ENCODE data around the gene C11orf68. TPM values are rescaled to one million over a fixed set of nuclear protein-coding genes. Genes with fewer than 3 reads are reported as not detected.

Gene C11orf68
- total RNA-seq, 2 experiments from 2014 or later: 15.2 to 18.2 TPM

GRCh38 chr11:65886826-65887722 lies 31.8 kb downstream of the C11orf68 start:
- CTCF ChIA-PET: interaction anchor here (0.6 to 12.8 kb wide), 15 partner anchors 9 to 175 kb away, joined by 3 to 163 read pairs (median 5); partner anchors contain the start of genes C11orf68, CFL1, CTSW and FOSL1
- POLR2A ChIA-PET: interaction anchor here (0.9 kb wide), 1 partner anchor 13 kb away, joined by 4 read pairs; the partner anchor contains the start of gene FOSL1

GRCh38 chr11:65885808-65886536 lies 32.9 kb downstream of the C11orf68 start:
- ChIA-PET CTCF (interaction anchor here (0.6 to 12.8 kb wide), 21 partner anchors 8 to 346 kb away, joined by 3 to 163 read pairs (median 10); partner anchors contain the start of genes CFL1, CTSW, FOSL1 and KAT5), POLR2A (interaction anchor here (0.9 to 2.7 kb wide), 2 partner anchors 12 to 16 kb away, joined by 13 to 25 read pairs; no protein-coding TSS in a partner anchor)

- POLR2A ChIA-PET: interaction anchor here (0.5 to 2.7 kb wide), 6 partner anchors 13 to 36 kb away, joined by 3 to 25 read pairs (median 8); no protein-coding TSS in a partner anchor
- CTCF ChIA-PET: interaction anchor here (0.6 to 12.8 kb wide), 31 partner anchors 8 to 345 kb away, joined by 3 to 163 read pairs (median 6); partner anchors contain the start of genes CFL1, CTSW, FOSL1 and KAT5
Measured at GRCh38 chr11:65885231-65885630, 33.6 kb downstream of the C11orf68 start.

- ChIA-PET POLR2A (interaction anchor here (0.5 to 2.7 kb wide), 6 partner anchors 14 to 37 kb away, joined by 3 to 25 read pairs (median 8); no protein-coding TSS in a partner anchor), CTCF (interaction anchor here (0.7 to 12.8 kb wide), 37 partner anchors 7 to 345 kb away, joined by 3 to 163 read pairs (median 5); partner anchors contain the start of genes CFL1, CTSW, FOSL1 and KAT5)
Measured at GRCh38 chr11:65884716-65885092, 34.2 kb downstream of the C11orf68 start.

- ChIA-PET CTCF (interaction anchor here (0.7 to 12.8 kb wide), 34 partner anchors 6 to 266 kb away, joined by 3 to 163 read pairs (median 6); partner anchors contain the start of genes CFL1, CTSW, FOSL1 and KAT5), POLR2A (interaction anchor here (1.0 to 2.7 kb wide), 5 partner anchors 14 to 34 kb away, joined by 3 to 25 read pairs (median 7); no protein-coding TSS in a partner anchor)
Measured at GRCh38 chr11:65883786-65884715, 34.8 kb downstream of the C11orf68 start.

- ChIA-PET CTCF (interaction anchor here (1.6 to 12.8 kb wide), 6 partner anchors 6 to 102 kb away, joined by 7 to 163 read pairs (median 67); partner anchors contain the start of genes CFL1, CTSW, FOSL1 and MUS81), POLR2A (interaction anchor here (1.0 to 2.0 kb wide), 2 partner anchors 22 to 24 kb away, joined by 3 to 8 read pairs; no protein-coding TSS in a partner anchor)
Measured at GRCh38 chr11:65883058-65883761, 35.7 kb downstream of the C11orf68 start.

- CTCF ChIA-PET: interaction anchor here (9.7 to 12.8 kb wide), 2 partner anchors 6 to 23 kb away, joined by 98 to 163 read pairs; partner anchors contain the start of genes CCDC85B, CFL1, FIBP and MUS81
- POLR2A ChIA-PET: interaction anchor here (0.5 to 0.7 kb wide), 2 partner anchors 13 to 37 kb away, joined by 3 read pairs; no protein-coding TSS in a partner anchor
Measured at GRCh38 chr11:65882120-65883057, 36.5 kb downstream of the C11orf68 start.

GRCh38 chr11:65880844-65881421 lies 37.9 kb downstream of the C11orf68 start:
- POLR2A ChIA-PET: interaction anchor here (0.7 kb wide), 1 partner anchor 266 kb away, joined by 4 read pairs; the partner anchor contains the start of gene PCNX3
- CTCF ChIA-PET: interaction anchor here (1.2 to 9.7 kb wide), 2 partner anchors 7 to 21 kb away, joined by 3 to 98 read pairs; partner anchors contain the start of genes CCDC85B and FIBP

GRCh38 chr11:65880027-65880426 lies 38.8 kb downstream of the C11orf68 start:
- ChIA-PET POLR2A (interaction anchor here (0.7 kb wide), 2 partner anchors 240 to 265 kb away, joined by 4 read pairs; partner anchors contain the start of gene PCNX3), CTCF (interaction anchor here (1.2 to 9.7 kb wide), 2 partner anchors 8 to 20 kb away, joined by 3 to 98 read pairs; partner anchors contain the start of genes CCDC85B and FIBP)

- ChIA-PET POLR2A (interaction anchor here (0.7 to 1.3 kb wide), 2 partner anchors 8 to 239 kb away, joined by 4 read pairs; partner anchors contain the start of gene FIBP), CTCF (interaction anchor here (1.2 to 9.7 kb wide), 3 partner anchors 8 to 109 kb away, joined by 3 to 98 read pairs (median 4); partner anchors contain the start of genes CCDC85B and FIBP)
Measured at GRCh38 chr11:65879617-65880016, 39.2 kb downstream of the C11orf68 start, which contains the start of gene CTSW. CTSW (plus strand) TSS chr11:65879837; CDS start chr11:65879855, 18 bp downstream.

GRCh38 chr11:65873318-65874156 lies 45.3 kb downstream of the C11orf68 start:
- CTCF ChIA-PET: interaction anchor here (0.6 to 9.7 kb wide), 3 partner anchors 13 to 141 kb away, joined by 3 to 98 read pairs (median 27); partner anchors contain the start of genes CCDC85B, FIBP and MUS81
- POLR2A ChIA-PET: interaction anchor here (1.1 to 1.9 kb wide), 4 partner anchors 15 to 28 kb away, joined by 3 to 15 read pairs (median 4); partner anchors contain the start of genes CCDC85B and CFL1

GRCh38 chr11:65872586-65873317 lies 46.1 kb downstream of the C11orf68 start, which contains the start of gene EFEMP2:
EFEMP2 (minus strand) TSS chr11:65872800; CDS start chr11:65872354, 446 bp downstream.
- CTCF ChIA-PET: interaction anchor here (2.6 to 9.7 kb wide), 4 partner anchors 12 to 15 kb away, joined by 27 to 98 read pairs (median 42); partner anchors contain the start of genes CCDC85B, FIBP and MUS81
- POLR2A ChIA-PET: interaction anchor here (1.1 to 2.0 kb wide), 4 partner anchors 14 to 29 kb away, joined by 3 to 19 read pairs (median 10); partner anchors contain the start of genes CCDC85B, CFL1 and MUS81
